Caco-2 (cell line): Measurements from ENCODE around the gene TCOF1. TPM values are rescaled to one million over a fixed set of nuclear protein-coding genes. Genes with fewer than 3 reads are reported as not detected.

Source experiments
- BruUV-seq: library from RNA; stranded (reverse); fragments of 400-500 nt; replicated peaks from 2 replicates; lab custom pipeline; 2021; lab: Mats Ljungman, UMichigan
- CTCF ChIA-PET: fragments of 300-600 bp; sonication (Branson Sonifier 250); formaldehyde crosslinking; loops from one replicate; lab custom pipeline; 2022; ENCODE audit warnings: antibody characterized with exemption; lab: Charles Lee
- POLR2A ChIA-PET: fragments of 300-600 bp; sonication (Branson Sonifier 250); formaldehyde crosslinking; loops from one replicate; lab custom pipeline; 2022; ENCODE audit warnings: antibody characterized with exemption; lab: Charles Lee
- DNase-seq, 2 experiments: peaks; one replicate each; pipeline versions ENCODE4 v3.0.0 to v3.0.0-alpha.2; 2020 to 2022
- H3K27me3 ChIP-seq: replicated peaks from 2 replicates; pipeline ENCODE4 v1.6.0; 2011; ENCODE audit warnings: low read length; ENCODE audit not compliant: control insufficient read depth, insufficient read depth
- H3K36me3 ChIP-seq: 2 replicates; pipeline ENCODE4 v1.5.1; 2011; ENCODE audit warnings: low read length; ENCODE audit not compliant: control insufficient read depth, insufficient read depth
- H3K4me1 ChIP-seq: fragments of 250-450 bp; sonication (Bioruptor Pico); 2 replicates; pipeline ENCODE4 v1.5.1; 2020; ENCODE audit warnings: mild to moderate bottlenecking
- H3K4me3 ChIP-seq: 2 replicates; pipeline ENCODE4 v1.5.1; 2011; ENCODE audit warnings: low read depth, mild to moderate bottlenecking, control low read depth, low read length
- H3K9me3 ChIP-seq: fragments of 250-450 bp; sonication (Bioruptor Pico); 2 replicates; pipeline ENCODE4 v1.5.1; 2020; ENCODE audit warnings: mild to moderate bottlenecking, moderate library complexity
- H3K27ac Mint-ChIP-seq: one replicate; pipeline ENCODE4 v1.8.0; 2022; ENCODE audit warnings: mixed read lengths; ENCODE audit not compliant: unreplicated experiment
- H3K27me3 Mint-ChIP-seq: one replicate; pipeline ENCODE4 v1.8.0; 2022; ENCODE audit warnings: mixed read lengths; ENCODE audit not compliant: insufficient read depth, unreplicated experiment
- H3K36me3 Mint-ChIP-seq: one replicate; pipeline ENCODE4 v1.8.0; 2022; ENCODE audit warnings: mild to moderate bottlenecking, mixed read lengths; ENCODE audit not compliant: insufficient read depth, unreplicated experiment
- H3K4me1 Mint-ChIP-seq: one replicate; pipeline ENCODE4 v1.8.0; 2022; ENCODE audit warnings: low read depth, mixed read lengths; ENCODE audit not compliant: unreplicated experiment
- H3K4me3 Mint-ChIP-seq: one replicate; pipeline ENCODE4 v1.8.0; 2022; ENCODE audit warnings: mild to moderate bottlenecking, moderate library complexity, mixed read lengths; ENCODE audit not compliant: unreplicated experiment
- H3K9me3 Mint-ChIP-seq: one replicate; pipeline ENCODE4 v1.8.0; 2022; ENCODE audit warnings: mixed read lengths; ENCODE audit not compliant: unreplicated experiment
- CTCF ChIP-seq, 2 experiments: fragments of 200-600 bp in 1 of 2; IDR thresholded peaks; 1 replicate in 1 of 2; 2 replicates in 1 of 2; pipeline versions ENCODE4 v1.5.1 to v1.8.0; 2011 to 2022; ENCODE audit warnings: antibody characterized with exemption in 1 of 2, control low read depth in 1 of 2, inconsistent platforms in 1 of 2, low read depth in 1 of 2, low read length in 1 of 2, mild to moderate bottlenecking in 1 of 2, moderate library complexity in 1 of 2; ENCODE audit not compliant: insufficient read depth in 1 of 2, severe bottlenecking in 1 of 2, unreplicated experiment in 1 of 2
- intact Hi-C: fragments of 100-400 bp; cut with micrococcal nuclease; formaldehyde crosslinking; loops from one replicate; pipeline ENCODE4 v1.10.0; 2022; ENCODE audit not compliant: unreplicated experiment
- total RNA-seq: library from RNA; stranded (reverse); gene quantifications from 2 replicates; pipeline ENCODE4 v1.2.3, GENCODE V29; 2022

TCOF1 gene
- total RNA-seq, 1 experiment from 2014 or later = 112 TPM

- Mint-ChIP-seq H3K4me1 (peaks cover 7% of the 10 kb centered on the region), H3K27ac (no peak overlapping the region), H3K36me3 (peaks cover 30% of the 10 kb centered on the region), H3K9me3 (no peaks in the 10 kb centered on the region), H3K27me3 (no peaks in the 10 kb centered on the region), H3K4me3 (no peak overlapping the region)
- peaks cover 1% of the 10 kb centered on the region; the same call in 1 of the 2 replicates for H3K36me3 ChIP-seq
- TF ChIP-seq CTCF (IDR thresholded peaks at IDR 0.05; ENCODE audit: insufficient read depth in 1 of 2, low read depth in 1 of 2, low read length in 1 of 2, severe bottlenecking in 1 of 2, unreplicated experiment in 1 of 2) = no peak
- H3K27me3 ChIP-seq = no peaks in the 10 kb centered on the region
- no peaks in the 10 kb centered on the region for H3K9me3 ChIP-seq
- ChIA-PET CTCF (no interaction called here), POLR2A (no interaction called here)
- BruUV-seq = no TSS peak
- no peak overlapping the region for H3K4me3 ChIP-seq
- no peak for DNase-seq
- intact Hi-C loops = no loop called here
- peaks cover 6% of the 10 kb centered on the region for H3K4me1 ChIP-seq
Observed at GRCh38 chr5:150407096-150407720, 49.7 kb downstream of the TCOF1 start.

- H3K27me3 Mint-ChIP-seq = no peaks in the 10 kb centered on the region
- H3K4me3 Mint-ChIP-seq = no peak overlapping the region
- CTCF ChIA-PET = no interaction called here
Observed at GRCh38 chr5:150408231-150408943, 50.9 kb downstream of the TCOF1 start.

More at GRCh38 chr5:150408231-150408943, 50.9 kb downstream of the TCOF1 start:
- H3K36me3 ChIP-seq = no peaks in the 10 kb centered on the region
- no peaks in the 10 kb centered on the region for H3K27me3 ChIP-seq
- no TSS peak for BruUV-seq
- no peak for DNase-seq
- intact Hi-C loops = no loop called here
- H3K4me1 ChIP-seq = peaks cover 6% of the 10 kb centered on the region
- no peak for TF ChIP-seq CTCF (IDR thresholded peaks at IDR 0.05; ENCODE audit: insufficient read depth in 1 of 2, low read depth in 1 of 2, low read length in 1 of 2, severe bottlenecking in 1 of 2, unreplicated experiment in 1 of 2)
- Mint-ChIP-seq H3K9me3 (no peaks in the 10 kb centered on the region), H3K27ac (no peak overlapping the region), H3K4me1 (peaks cover 7% of the 10 kb centered on the region), H3K36me3 (peaks cover 24% of the 10 kb centered on the region)
- POLR2A ChIA-PET = no interaction called here
- no peaks in the 10 kb centered on the region for H3K9me3 ChIP-seq
- no peak overlapping the region for H3K4me3 ChIP-seq
